ENCODE results near the gene PBRM1. TPM values are rescaled to one million over a fixed set of nuclear protein-coding genes. Genes with fewer than 3 reads are reported as not detected.

The PBRM1 gene
- total RNA-seq, 1 experiment from 2014 or later: 74.2 TPM

- H3K79me1 ChIP-seq (ENCODE audit: insufficient read depth, low read depth, low read length, poor library complexity, severe bottlenecking): no peaks in the 10 kb centered on the region
- Mint-ChIP-seq H3K27ac (peak overlapping the region in 2 of 3 experiments; percentile 90; a peak in 4 of 7 replicates), H3K4me3 (no peak overlapping the region), H3K36me3 (ENCODE audit: insufficient read depth in 1 of 3, low read depth in 3 of 3) (peaks cover 11 to 51% (median 30%) of the 10 kb centered on the region in 3 experiments; a peak in 6 of 7 replicates), H3K4me1 (peaks cover 7 to 12% of the 10 kb centered on the region in 2 experiments; a peak in 2 of 4 replicates), H3K27me3 (ENCODE audit: low read depth) (no peaks in the 10 kb centered on the region), H3K9me3 (no peaks in the 10 kb centered on the region)
- no peak overlapping the region for H2BK120ac ChIP-seq (ENCODE audit: low read depth, low read length, poor library complexity, severe bottlenecking)
- TF ChIP-seq CTCF (conservative IDR thresholded peaks at IDR 0.05): no peak
- H3K4ac ChIP-seq (ENCODE audit: low read depth, low read length): no peak overlapping the region
- no peaks in the 10 kb centered on the region for H3K9me3 ChIP-seq (ENCODE audit: control insufficient read depth, low read depth, low read length)
- no peak overlapping the region for H2BK15ac ChIP-seq (ENCODE audit: low read depth, low read length)
- H3K18ac ChIP-seq (ENCODE audit: insufficient read length, low read depth, low read length): no peak overlapping the region
- no peak overlapping the region for H4K8ac ChIP-seq (replicated peaks; ENCODE audit: insufficient read length, low read depth, low read length)
- H3K27ac ChIP-seq (ENCODE audit: insufficient read length, low read depth, low read length): no peak overlapping the region
- WGBS (ENCODE audit: extremely low coverage, insufficient read length, low lambda C conversion rate): no CpG with 5 or more reads among the region's 5 CpGs
- H4K5ac ChIP-seq (ENCODE audit: insufficient read length, low read depth, low read length): no peak overlapping the region
- no peaks in the 10 kb centered on the region for H3K23me2 ChIP-seq (ENCODE audit: insufficient read length, low read depth, low read length, poor library complexity, severe bottlenecking)
- H3K27me3 ChIP-seq (ENCODE audit: insufficient read depth, low read length): no peaks in the 10 kb centered on the region
- H2BK20ac ChIP-seq (ENCODE audit: low read depth, low read length, poor library complexity, severe bottlenecking): no peak overlapping the region
- H2AFZ ChIP-seq (ENCODE audit: low read length): no peak overlapping the region
- no peak overlapping the region for H3K14ac ChIP-seq (ENCODE audit: insufficient read depth, low read length)
- H3K56ac ChIP-seq (ENCODE audit: insufficient read length, low read depth, low read length): no peak overlapping the region
- H3K4me1 ChIP-seq (ENCODE audit: insufficient read depth, low read length): peaks cover 3% of the 10 kb centered on the region; the same call in 1 of the 2 replicates
- no peak overlapping the region for H2BK12ac ChIP-seq (ENCODE audit: insufficient read length, low read depth, low read length)
- H2AK5ac ChIP-seq (ENCODE audit: insufficient read length, low read length): no peak overlapping the region
- H2BK5ac ChIP-seq (ENCODE audit: insufficient read length, low read length): no peak overlapping the region
- H3T11ph ChIP-seq (ENCODE audit: low read length): no peak overlapping the region
- H4K91ac ChIP-seq (ENCODE audit: insufficient read length, low read depth, low read length): no peak overlapping the region
- H3K9ac ChIP-seq (ENCODE audit: extremely low read depth, insufficient read length, low read length): no peak overlapping the region
- DNase-seq: no peak
- H3K23ac ChIP-seq (ENCODE audit: insufficient read length, low read depth, low read length): no peak overlapping the region
- no peaks in the 10 kb centered on the region for H3K79me2 ChIP-seq (ENCODE audit: insufficient read depth, low read length)
- no peaks in the 10 kb centered on the region for H4K20me1 ChIP-seq (ENCODE audit: control insufficient read depth, insufficient read depth, insufficient read length)
- no peak overlapping the region for H3K4me2 ChIP-seq (ENCODE audit: insufficient read depth, insufficient read length, low read length)
Observed at GRCh38 chr3:52554026-52554755, 131.5 kb downstream of the PBRM1 start.

All from H9 (cell line).